ENCODE data around the gene C1RL. TPM values are rescaled to one million over a fixed set of nuclear protein-coding genes. Genes with fewer than 3 reads are reported as not detected.

C1RL gene
- total and polyA plus RNA-seq, 8 donors, result 55.4 to 72.7 (median 63.8) TPM

- Histone ChIP-seq H3K9me3 (no peaks in the 10 kb centered on the region), H3K4me1 (peaks cover 0 to 10% of the 10 kb centered on the region in 2 donors), H3K36me3 (peaks cover 0 to 43% of the 10 kb centered on the region in 2 donors), H3K27ac (no peak overlapping the region), H3K4me3 (no peak overlapping the region), H3K27me3 (no peaks in the 10 kb centered on the region)
- ATAC-seq, result no peak
- DNase-seq, result no peak
- intact Hi-C loops (cut with DNase I), result no loop called here
- TF ChIP-seq, protein P1, sequence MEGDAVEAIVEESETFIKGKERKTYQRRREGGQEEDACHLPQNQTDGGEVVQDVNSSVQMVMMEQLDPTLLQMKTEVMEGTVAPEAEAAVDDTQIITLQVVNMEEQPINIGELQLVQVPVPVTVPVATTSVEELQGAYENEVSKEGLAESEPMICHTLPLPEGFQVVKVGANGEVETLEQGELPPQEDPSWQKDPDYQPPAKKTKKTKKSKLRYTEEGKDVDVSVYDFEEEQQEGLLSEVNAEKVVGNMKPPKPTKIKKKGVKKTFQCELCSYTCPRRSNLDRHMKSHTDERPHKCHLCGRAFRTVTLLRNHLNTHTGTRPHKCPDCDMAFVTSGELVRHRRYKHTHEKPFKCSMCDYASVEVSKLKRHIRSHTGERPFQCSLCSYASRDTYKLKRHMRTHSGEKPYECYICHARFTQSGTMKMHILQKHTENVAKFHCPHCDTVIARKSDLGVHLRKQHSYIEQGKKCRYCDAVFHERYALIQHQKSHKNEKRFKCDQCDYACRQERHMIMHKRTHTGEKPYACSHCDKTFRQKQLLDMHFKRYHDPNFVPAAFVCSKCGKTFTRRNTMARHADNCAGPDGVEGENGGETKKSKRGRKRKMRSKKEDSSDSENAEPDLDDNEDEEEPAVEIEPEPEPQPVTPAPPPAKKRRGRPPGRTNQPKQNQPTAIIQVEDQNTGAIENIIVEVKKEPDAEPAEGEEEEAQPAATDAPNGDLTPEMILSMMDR (IDR thresholded peaks at IDR 0.05), result no peak
Measured at GRCh38 chr12:7089196-7089871, 19.7 kb downstream of the C1RL start.

- TF ChIP-seq, protein P1 (IDR thresholded peaks at IDR 0.05), result no peak
- Histone ChIP-seq H3K27ac (no peak overlapping the region), H3K27me3 (no peaks in the 10 kb centered on the region), H3K36me3 (peaks cover 0 to 60% of the 10 kb centered on the region in 2 donors), H3K4me3 (no peak overlapping the region), H3K9me3 (no peaks in the 10 kb centered on the region), H3K4me1 (peaks cover 6 to 16% of the 10 kb centered on the region in 2 donors)
- no peak for DNase-seq
- intact Hi-C loops (cut with DNase I), result no loop called here
- ATAC-seq, result no peak
Measured at GRCh38 chr12:7083125-7083524, 25.9 kb downstream of the C1RL start.

GRCh38 chr12:7081037-7081436 lies 28.0 kb downstream of the C1RL start:
- no peaks in the 10 kb centered on the region for H3K9me3 ChIP-seq
- no peak overlapping the region for H3K27ac ChIP-seq
- peaks cover 0 to 41% of the 10 kb centered on the region in 2 donors for H3K36me3 ChIP-seq
- ATAC-seq (no peak), DNase-seq (no peak)
- H3K27me3 ChIP-seq, result no peaks in the 10 kb centered on the region
- intact Hi-C loops (cut with DNase I), result no loop called here
- TF ChIP-seq, protein P1 (IDR thresholded peaks at IDR 0.05), result no peak
- peaks cover 6 to 16% of the 10 kb centered on the region in 2 donors for H3K4me1 ChIP-seq
- H3K4me3 ChIP-seq, result no peak overlapping the region

- H3K4me3 ChIP-seq, result no peak overlapping the region
- ATAC-seq, result peak; percentile 81
- TF ChIP-seq, protein P1 (IDR thresholded peaks at IDR 0.05), result no peak
- H3K9me3 ChIP-seq, result no peaks in the 10 kb centered on the region
- intact Hi-C loops (cut with DNase I), result no loop called here
- peaks cover 6 to 16% of the 10 kb centered on the region in 2 donors for H3K4me1 ChIP-seq
- H3K27me3 ChIP-seq, result no peaks in the 10 kb centered on the region
- H3K27ac ChIP-seq, result peak overlapping the region; percentile 55 to 74
- DNase-seq, result no peak
- peaks cover 0 to 33% of the 10 kb centered on the region in 2 donors for H3K36me3 ChIP-seq
Measured at GRCh38 chr12:7079826-7080125, 29.2 kb downstream of the C1RL start.

GRCh38 chr12:7078163-7078562 lies 30.9 kb downstream of the C1RL start:
- H3K9me3 ChIP-seq, result no peaks in the 10 kb centered on the region
- H3K4me3 ChIP-seq, result no peak overlapping the region
- no peak overlapping the region for H3K27ac ChIP-seq
- DNase-seq (no peak), ATAC-seq (no peak)
- TF ChIP-seq, protein P1 (IDR thresholded peaks at IDR 0.05), result no peak
- H3K4me1 ChIP-seq, result peaks cover 6 to 16% of the 10 kb centered on the region in 2 donors
- intact Hi-C loops (cut with DNase I), result no loop called here
- H3K27me3 ChIP-seq, result no peaks in the 10 kb centered on the region
- H3K36me3 ChIP-seq, result peaks cover 0 to 31% of the 10 kb centered on the region in 2 donors

Data from left lung (tissue), 10 donors.